Metanephros (tissue), 2 donors: Measurements from ENCODE around the gene GH2. TPM values are rescaled to one million over a fixed set of nuclear protein-coding genes. Genes with fewer than 3 reads are reported as not detected.

ENCODE experiments used
- small RNA-seq: library from RNA; depleted of rRNA; stranded (forward); fragments of <200 nt; gene quantifications from one replicate; pipeline ENCODE3, GENCODE V24; 2014; ENCODE audit warnings: low replicate concordance
- total RNA-seq: library from RNA; depleted of rRNA; stranded (reverse); fragments of >200 nt; gene quantifications from one replicate; pipeline ENCODE4 v1.2.3, GENCODE V29; 2014

Gene GH2
- total RNA-seq, result not detected

GRCh38 chr17:63881935-63882601, at the start of gene GH2:
TSS of gene GH2 (minus strand) at chr17:63881944. CDS start at chr17:63881801, 143 bp downstream.

GRCh38 chr17:63918789-63919305, 37.1 kb upstream of the GH2 start, which contains the start of gene GH1:
TSS of gene GH1 (minus strand) at chr17:63918839. CDS start at chr17:63918776, 63 bp downstream.

GRCh38 chr17:63911041-63911635, 29.4 kb upstream of the GH2 start, which contains the start of gene CSHL1:
TSS of gene CSHL1 (minus strand) at chr17:63911258. CDS start at chr17:63911196, 62 bp downstream.

GRCh38 chr17:63896524-63897354, 15.0 kb upstream of the GH2 start, which contains the start of gene CSH1:
TSS of gene CSH1 (minus strand) at chr17:63896574. CDS start at chr17:63896511, 63 bp downstream.

GRCh38 chr17:63873577-63873976, 8.2 kb downstream of the GH2 start, which contains the start of gene CSH2:
TSS of gene CSH2 (minus strand) at chr17:63873677. CDS start at chr17:63873614, 63 bp downstream.

GRCh38 chr17:63842540-63843386, 39.0 kb downstream of the GH2 start, which contains the start of gene SMARCD2:
TSS of gene SMARCD2 (minus strand) at chr17:63842685. CDS start at chr17:63842674, 11 bp downstream.

Small RNA genes within 50 kb of the gene (small RNA-seq; reads per million reads assigned to genes)
- gene AC040958.1 (not detected), gene AC127029.1 (not detected), gene GH1 (not detected)

Other genes with a start within 250 kb of the GH2 start
- 28.1 TPM for gene LIMD2, start 181.8 kb downstream of the GH2 start, total RNA-seq
- 26.3 TPM for gene STRADA, start 140.1 kb downstream of the GH2 start, total RNA-seq
- 44.5 TPM for gene CCDC47, start 108.3 kb downstream of the GH2 start, total RNA-seq
- gene DDX42, start 107.8 kb downstream of the GH2 start, total RNA-seq, result 110 TPM
- 50.8 TPM for gene PSMC5, start 54.5 kb downstream of the GH2 start, total RNA-seq
- gene FTSJ3, start 54.3 kb downstream of the GH2 start, total RNA-seq, result 48.4 TPM
- gene SMARCD2, start 39.3 kb downstream of the GH2 start, total RNA-seq, result 65.7 TPM
- not detected for gene CSH2, start 8.3 kb downstream of the GH2 start, total RNA-seq
- not detected for gene CSH1, start 14.6 kb upstream of the GH2 start, total RNA-seq
- gene CSHL1, start 29.3 kb upstream of the GH2 start, total RNA-seq, result not detected
- gene GH1, start 36.9 kb upstream of the GH2 start, total RNA-seq, result not detected
- gene CD79B, start 50.4 kb upstream of the GH2 start, total RNA-seq, result 6.8 TPM
- 17.4 TPM for gene SCN4A, start 91.0 kb upstream of the GH2 start, total RNA-seq
- 0.99 TPM for gene PRR29, start 116.4 kb upstream of the GH2 start, total RNA-seq
- gene ICAM2, start 138.7 kb upstream of the GH2 start, total RNA-seq, result 49.9 TPM
- 15.9 TPM for gene ERN1, start 248.2 kb upstream of the GH2 start, total RNA-seq